GM15510 (cell line): ENCODE results near the gene DSCAML1.

Source experiments
- POLR2A ChIP-seq: IDR thresholded peaks from 3 replicates; pipeline ENCODE4 v1.6.1; 2011; ENCODE audit warnings: borderline replicate concordance; ENCODE audit not compliant: insufficient read length; ENCODE audit errors: extremely low read depth

Gene DSCAML1

DNA sequence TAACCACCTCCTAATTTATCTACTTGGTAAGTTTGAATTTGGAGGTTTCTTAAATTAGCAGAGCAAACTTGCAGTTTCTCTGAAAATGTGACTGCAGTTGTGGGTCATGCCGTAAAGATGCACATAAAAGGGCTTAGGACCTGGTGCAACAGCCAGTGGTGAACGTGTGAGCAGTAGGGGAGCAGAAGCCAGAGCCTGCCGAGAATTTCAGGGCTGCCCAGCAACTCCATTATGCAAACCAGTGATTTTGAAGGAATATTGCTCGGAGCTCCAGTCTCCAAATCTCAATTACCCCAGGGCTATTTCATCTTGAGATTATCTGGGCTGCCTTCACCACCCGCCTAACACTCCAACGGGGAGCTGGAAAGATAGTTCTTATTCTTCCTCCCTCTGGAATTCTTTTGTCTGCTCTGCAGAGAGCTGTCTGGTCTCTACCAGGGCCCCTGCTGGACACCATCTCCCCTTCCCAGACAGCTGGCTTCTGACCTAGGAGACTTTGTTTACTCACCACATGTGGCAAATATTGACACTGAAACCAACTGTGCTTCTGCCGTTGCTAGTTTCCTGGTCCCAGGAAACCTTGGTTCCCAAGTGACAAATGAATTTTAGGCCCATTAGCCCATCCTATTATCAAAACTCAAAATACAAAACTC, 93.9 kb downstream of the DSCAML1 start:
- no peak for TF ChIP-seq POLR2A

DNA sequence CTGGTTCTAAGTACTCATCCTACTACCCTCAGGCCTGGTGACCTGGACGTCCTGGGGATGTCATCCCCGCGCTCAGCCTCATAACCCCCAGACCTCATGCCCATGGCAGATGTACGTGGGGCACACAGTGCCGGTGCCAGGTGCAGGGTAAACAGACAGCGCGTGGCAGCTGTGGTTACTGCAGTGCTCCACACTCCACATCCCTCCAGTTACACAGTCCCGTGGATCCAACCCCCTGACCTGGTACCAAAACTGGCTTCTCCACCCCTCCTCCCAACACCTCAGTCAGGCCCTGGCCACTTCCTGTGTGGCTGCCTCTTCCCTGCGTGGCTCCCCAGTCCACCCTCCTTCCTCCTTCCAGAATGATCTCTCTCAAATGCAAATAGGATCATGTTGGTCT, 95.2 kb downstream of the DSCAML1 start:
- TF ChIP-seq POLR2A = no peak

DNA sequence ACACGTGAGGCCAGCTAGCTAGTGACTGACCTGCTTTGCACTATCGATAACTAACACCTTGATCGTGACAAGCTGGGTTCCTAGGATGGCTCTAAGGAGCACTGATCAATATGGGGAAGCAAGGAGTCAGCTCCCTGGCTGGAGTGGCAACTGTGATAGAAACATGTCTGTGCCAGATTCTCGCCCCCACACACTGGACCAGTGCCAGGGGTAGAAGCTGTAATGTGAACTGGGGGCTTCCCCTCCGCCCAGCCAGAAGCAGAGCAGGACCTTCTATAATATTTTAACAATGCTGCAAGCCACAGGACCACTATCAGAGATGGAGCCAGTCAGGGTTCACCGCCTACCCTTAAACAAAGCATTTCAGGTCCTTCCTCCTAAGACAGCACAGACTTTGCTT, 96.5 kb downstream of the DSCAML1 start:
- TF ChIP-seq POLR2A = no peak

DNA sequence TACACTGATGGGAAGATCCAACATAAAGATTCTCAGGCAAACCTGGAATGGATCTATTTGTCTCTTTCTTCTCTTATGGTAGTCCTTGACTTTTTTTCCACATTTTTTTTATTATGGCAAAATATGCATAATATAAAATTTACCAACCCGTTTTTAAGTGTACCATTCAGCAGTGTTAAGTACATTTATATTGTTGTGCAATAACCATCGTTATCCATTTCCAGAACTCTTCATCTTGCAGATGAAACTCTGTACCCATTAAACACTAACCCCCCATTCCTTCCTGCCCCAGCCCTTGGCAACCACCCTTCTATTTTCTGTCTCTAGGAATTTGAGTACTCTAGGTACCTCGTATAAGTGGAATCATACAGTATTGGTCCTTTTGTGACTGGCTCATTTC, 99.7 kb downstream of the DSCAML1 start:
- no peak for TF ChIP-seq POLR2A

DNA sequence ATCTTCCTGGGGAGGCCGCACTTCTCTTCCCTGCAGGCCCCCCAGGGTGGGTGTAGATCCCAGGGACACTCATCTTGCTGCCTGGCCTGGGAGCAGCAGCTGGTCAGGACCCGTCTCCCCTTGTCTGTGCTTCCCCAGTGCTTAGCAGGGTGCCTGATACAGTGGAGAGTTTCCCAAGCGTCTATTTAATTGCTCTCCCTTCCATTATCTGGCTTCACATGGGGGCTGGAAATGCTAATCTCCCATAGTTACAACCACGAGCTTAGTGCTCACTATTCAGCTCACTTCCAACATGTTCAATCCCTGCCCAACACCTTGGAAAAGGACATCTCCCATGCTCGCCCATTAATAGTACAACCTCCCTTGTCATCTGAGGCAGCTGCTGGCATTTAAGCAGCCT, 100.5 kb downstream of the DSCAML1 start:
- TF ChIP-seq POLR2A = no peak

DNA sequence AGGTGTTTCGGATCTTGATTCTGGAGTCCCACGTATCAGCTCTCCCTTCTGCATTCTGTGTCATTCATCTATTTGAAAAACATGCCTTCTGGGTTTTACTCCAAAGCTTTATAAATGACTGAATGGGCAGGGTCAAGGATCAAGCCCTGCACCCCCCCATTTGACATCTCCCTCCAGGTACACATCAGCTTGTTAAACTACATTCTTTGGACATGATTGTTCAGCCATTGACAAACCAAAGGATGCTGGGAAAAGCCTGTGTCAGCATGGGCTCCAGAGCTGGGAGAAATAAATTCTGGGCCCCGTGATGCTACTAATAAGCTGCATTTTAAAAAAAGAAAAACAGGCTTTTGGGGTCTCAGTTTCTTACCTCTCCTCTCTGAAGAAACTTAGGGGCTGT, 103.7 kb downstream of the DSCAML1 start:
- no peak for TF ChIP-seq POLR2A

DNA sequence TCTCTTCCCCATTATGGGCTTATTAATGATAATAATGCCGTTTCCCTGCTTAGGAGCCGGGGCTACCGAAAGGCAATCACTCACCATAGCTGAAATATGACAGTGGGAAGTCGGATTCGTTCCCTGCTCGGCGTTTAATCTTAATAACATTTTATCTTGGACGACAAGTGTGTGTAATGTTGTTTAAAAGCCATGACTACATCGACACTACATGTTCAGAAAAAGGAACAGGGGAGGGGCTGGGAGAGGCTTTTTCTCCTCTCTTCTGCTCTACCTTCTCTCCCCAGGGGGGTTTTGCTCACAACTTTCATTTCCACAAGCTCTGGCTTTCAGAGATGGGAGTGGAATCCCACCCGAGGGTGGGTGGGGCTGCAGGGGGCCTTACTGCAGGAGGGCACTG, 105.5 kb downstream of the DSCAML1 start:
- no peak for TF ChIP-seq POLR2A

DNA sequence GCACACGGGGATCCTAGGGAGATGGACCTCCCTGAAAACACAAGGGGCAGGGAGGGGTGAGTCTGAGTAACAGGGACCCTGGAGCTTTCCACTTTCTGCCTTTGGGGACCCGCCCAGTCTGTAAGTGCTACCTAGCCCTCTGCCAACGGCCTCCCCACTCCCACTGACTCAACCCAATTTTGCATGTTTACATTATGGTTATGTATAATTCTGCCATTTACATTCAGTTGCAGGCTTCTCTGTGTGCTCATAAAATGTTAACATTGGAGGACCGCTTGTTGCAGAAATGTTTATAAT, 105.8 kb downstream of the DSCAML1 start:
- TF ChIP-seq POLR2A = no peak

DNA sequence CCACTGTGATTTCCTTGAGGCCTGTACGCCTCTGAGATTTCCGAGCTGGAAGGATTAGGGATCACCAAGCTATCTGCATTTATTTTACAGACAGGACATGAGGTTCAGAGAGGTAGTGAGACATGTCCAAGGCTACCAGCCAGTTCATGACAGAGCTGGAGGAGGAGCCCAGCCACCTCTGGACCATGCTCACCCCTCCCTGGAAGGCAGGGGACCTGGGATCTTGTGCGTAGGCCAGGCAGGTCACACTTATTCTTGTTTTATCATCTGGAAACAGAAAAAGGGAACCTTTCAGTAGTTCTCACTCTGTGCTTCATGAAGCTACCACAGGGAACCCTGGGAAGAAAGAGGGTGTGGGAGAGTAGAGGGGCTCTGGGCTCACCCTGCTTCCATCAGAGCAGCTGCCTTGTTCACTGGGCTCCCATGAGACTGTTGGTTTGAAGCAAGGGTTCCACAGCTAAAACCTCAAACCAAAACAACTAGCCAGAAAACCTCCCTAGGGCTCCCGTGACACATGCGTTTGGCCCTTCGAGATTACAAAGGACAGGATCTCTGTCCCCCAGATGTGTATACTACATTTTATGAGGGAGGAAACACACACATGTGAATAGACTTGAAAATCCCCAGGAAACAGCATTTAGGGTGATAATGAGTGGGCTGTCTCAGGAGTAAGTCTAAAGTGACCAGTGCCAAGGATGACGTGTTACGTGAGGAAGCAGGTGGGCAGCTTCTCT, 106.4 kb downstream of the DSCAML1 start:
- no peak for TF ChIP-seq POLR2A

DNA sequence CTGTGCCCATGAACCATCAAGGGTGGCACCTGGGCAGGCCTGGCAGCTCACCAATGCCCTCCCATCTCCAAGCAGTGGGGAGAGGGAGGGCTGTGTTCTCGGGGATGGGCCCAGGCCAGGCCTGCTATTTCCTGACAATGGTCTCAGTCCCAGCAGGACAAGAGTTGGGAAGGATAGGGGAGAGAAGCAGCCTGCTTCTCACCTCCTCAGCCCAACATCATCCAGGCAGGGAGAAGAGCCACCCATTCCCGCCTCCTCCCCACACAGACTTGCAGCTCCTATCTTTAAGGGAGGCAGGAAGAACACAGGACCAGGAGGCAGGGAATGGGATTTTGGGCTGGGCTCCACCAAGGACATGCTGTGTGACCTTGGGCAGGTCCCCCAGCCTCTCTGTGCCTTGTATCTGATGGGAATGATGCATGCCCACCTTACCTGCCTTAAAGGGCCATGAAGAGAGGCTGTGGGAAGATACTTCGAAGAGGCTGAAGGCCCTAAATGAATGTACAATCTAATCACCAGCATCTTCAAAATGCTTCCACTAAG, 108.7 kb downstream of the DSCAML1 start:
- no peak for TF ChIP-seq POLR2A

DNA sequence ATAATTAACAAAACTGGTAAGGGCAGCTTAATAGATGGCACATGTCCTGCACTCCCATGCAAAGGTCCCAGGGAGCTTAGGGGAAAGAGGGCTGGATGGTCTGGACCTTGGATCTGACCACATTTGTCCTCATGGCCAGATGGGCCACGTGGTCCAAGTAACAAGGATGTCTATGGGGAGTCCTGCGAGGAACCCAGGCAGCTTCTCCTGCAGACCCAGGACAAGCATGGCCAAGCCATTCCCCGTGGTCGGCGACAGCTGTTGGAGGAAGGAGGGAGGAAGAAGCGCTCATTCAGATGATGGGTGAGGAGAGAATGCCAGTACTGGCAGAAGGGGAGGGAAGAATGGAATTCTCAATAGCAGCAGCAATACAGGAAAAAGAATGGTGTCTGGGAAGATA, 109.2 kb downstream of the DSCAML1 start:
- no peak for TF ChIP-seq POLR2A

DNA sequence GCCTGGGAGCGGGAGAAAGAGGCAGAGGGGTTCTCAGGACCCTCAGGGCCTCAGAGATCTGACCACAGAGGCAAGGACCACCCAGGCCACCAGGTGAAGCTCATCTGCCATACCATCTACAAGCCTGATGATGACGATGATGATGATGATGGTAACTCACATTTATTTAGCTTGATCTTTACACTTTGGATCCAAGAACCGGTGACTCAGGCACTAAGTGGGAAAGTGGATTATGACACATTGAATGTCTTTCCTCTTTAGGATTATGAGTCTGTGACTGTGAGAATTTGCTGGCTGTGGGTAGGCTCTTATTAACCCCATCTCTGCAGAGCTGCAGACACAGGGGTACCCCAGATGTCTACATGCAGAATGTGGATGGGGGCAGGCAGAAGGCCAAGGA, 110.3 kb downstream of the DSCAML1 start:
- TF ChIP-seq POLR2A = no peak

DNA sequence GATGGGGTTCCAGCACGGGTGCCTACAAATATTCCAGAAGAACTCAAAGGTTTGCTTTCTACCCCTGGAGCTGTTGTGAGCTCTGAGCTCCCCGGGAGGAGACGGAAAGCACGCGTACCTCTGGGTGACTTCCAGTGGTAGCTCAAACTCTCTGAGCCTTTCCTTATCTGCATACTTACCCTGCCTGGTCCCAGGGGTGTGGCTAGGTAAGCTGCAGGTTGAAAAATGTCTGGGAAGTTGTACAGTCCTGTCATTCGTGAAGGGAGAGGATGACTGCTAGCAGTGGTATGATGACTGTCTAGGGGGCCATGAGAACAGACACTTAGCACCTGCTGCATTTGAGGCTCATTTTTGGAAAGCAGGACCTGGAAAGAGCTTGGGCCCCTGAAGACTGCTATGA, 111.5 kb downstream of the DSCAML1 start:
- no peak for TF ChIP-seq POLR2A

DNA sequence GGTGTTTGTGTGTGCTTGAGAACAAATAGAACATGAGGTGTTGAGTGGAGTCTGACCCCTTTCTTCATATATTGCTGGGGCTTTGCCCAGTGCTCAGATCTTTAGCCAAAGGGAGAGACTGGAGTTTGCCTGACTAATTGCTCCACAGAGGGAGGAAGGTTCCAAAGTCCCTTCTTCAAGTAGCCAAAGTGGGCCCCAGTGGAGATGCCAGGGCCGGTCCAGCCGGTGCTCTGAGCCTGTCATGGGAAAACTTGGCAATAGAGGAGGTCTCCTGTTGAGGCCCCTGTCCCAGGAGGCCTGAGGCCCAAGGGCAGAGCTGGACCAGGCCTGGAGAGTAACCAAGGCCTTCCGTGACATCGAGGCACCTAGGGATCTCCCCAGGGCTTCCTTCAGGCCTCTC, 112.3 kb downstream of the DSCAML1 start:
- TF ChIP-seq POLR2A = no peak

DNA sequence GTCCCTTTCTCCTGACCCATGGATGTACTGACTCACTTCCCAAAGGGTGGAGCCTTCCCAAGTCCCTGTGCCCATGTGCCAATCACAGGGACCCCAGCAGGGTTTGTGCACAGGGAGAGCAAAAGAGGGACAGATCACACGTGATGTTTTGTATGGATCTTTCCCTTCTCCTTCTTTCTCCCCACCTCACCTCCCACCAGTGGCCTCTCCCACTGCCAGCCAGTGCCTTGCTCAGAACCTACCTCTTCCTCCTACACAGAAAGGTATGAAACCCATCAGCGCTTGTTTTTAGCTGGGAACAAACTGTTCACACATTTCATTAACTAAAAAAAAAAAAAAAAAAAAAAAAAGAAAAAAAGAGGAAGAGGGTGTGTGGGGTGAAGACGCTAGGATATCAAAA, 112.9 kb downstream of the DSCAML1 start:
- TF ChIP-seq POLR2A = no peak

DNA sequence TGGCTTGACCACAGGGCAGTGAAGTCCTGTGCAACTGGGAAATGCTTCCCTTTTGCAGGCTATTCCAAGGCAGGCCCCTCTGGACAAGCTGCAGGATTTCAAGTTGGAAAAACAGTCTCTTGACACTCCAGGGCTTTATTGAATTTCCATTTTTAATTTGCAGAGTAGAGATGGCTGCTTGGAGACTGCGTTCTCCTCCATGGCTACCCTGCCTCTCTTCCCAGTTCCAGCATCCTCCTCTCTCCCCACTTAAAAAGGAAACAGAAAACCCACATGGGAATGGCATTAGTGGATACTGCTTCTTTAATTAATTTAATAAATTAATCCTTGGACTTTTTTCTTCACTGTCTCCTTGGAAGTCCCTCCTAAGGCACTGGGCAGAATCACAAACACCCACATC, 115.6 kb downstream of the DSCAML1 start:
- TF ChIP-seq POLR2A = no peak
